Thyroid gland (tissue), 4 donors: ENCODE results near the gene MYO18A. TPM values are rescaled to one million over a fixed set of nuclear protein-coding genes. Genes with fewer than 3 reads are reported as not detected.
"Not testable (repeated sequence)": the region's sequence is repeated elsewhere in the genome, so short reads cannot be mapped to it uniquely, and the experiment has no call there.

ENCODE experiments used
- DNase-seq, 2 donors: peaks; one replicate each; pipeline ENCODE4 v3.0.0-alpha.2; 2019
- H3K27ac ChIP-seq, 3 donors: fragments of 200-600 bp; sonication (generic); 1 replicate in 2 of 3; 2 replicates in 1 of 3; pipeline ENCODE4 v1.5.1; 2016 to 2019; ENCODE audit warnings: mild to moderate bottlenecking in 1 of 3, moderate library complexity in 1 of 3
- H3K27me3 ChIP-seq: fragments of 200-600 bp; sonication (generic); one replicate; pipeline ENCODE4 v1.5.1; 2019
- H3K36me3 ChIP-seq, 2 donors: fragments of 200-600 bp; sonication (generic); one replicate each; pipeline ENCODE4 v1.5.1; 2016 to 2019
- H3K4me1 ChIP-seq, 2 donors: fragments of 200-600 bp; sonication (generic); one replicate each; pipeline ENCODE4 v1.5.1; 2017 to 2019
- H3K4me3 ChIP-seq, 3 donors: fragments of 200-600 bp; sonication (generic); replicated peaks in 1 of 3; 1 replicate in 2 of 3; 2 replicates in 1 of 3; pipeline ENCODE4 v1.5.1; 2016; ENCODE audit warnings: mild to moderate bottlenecking in 1 of 3
- H3K9me3 ChIP-seq: fragments of 200-600 bp; sonication (generic); one replicate; pipeline ENCODE4 v1.5.1; 2017
- CTCF ChIP-seq, 6 experiments: fragments of 200-600 bp in 3 of 6; fragments of 450-650 bp in 3 of 6; sonication (generic) in 3 of 6; IDR thresholded peaks; one replicate each; pipeline ENCODE4 v1.5.1; 2016 to 2019; ENCODE audit warnings: antibody characterized with exemption in 6 of 6, mild to moderate bottlenecking in 2 of 6, inconsistent platforms in 1 of 6, moderate library complexity in 1 of 6
- POLR2A ChIP-seq, 2 donors: fragments of 450-650 bp; IDR thresholded peaks; one replicate each; pipeline ENCODE4 v1.6.1; 2017; ENCODE audit warnings: antibody characterized with exemption in 2 of 2, mild to moderate bottlenecking in 2 of 2, moderate library complexity in 1 of 2
- WGBS, 2 donors: methylation state at CpG; one replicate each; pipeline ENCODE4 v1.1.5; 2017; 5-methylcytosine and 5-hydroxymethylcytosine counted together
- intact Hi-C: fragments of 100-400 bp; cut with DNase I; formaldehyde crosslinking; loops from one replicate; pipeline ENCODE4 v1.15.1; 2023
- total RNA-seq, 4 donors: library from RNA; depleted of rRNA; stranded (reverse); fragments of >200 nt; gene quantifications; one replicate each; pipeline ENCODE4 v1.2.3, GENCODE V29; 2016

MYO18A gene
- total RNA-seq, 4 donors from 2014 or later: 32.1 to 49.8 (median 40.6) TPM

GRCh38 chr17:29212094-29212631, 32.0 kb upstream of the MYO18A start:
- H3K36me3 ChIP-seq: no peaks in the 10 kb centered on the region
- no peaks in the 10 kb centered on the region for H3K9me3 ChIP-seq
- peaks cover 0 to 12% of the 10 kb centered on the region in 2 donors for H3K4me1 ChIP-seq
- no peaks in the 10 kb centered on the region for H3K27me3 ChIP-seq
- H3K4me3 ChIP-seq: no peak overlapping the region
- no peak for DNase-seq
- no peak overlapping the region for H3K27ac ChIP-seq
- TF ChIP-seq POLR2A (IDR thresholded peaks at IDR 0.05) (no peak), CTCF (IDR thresholded peaks at IDR 0.05) (no peak)
- intact Hi-C loops: no loop called here
- 90 to 100% methylated on average over 1 of the region's 1 CpG for WGBS, 2 donors

- TF ChIP-seq CTCF (IDR thresholded peaks at IDR 0.05): no peak
- TF ChIP-seq POLR2A (IDR thresholded peaks at IDR 0.05): no peak
- Histone ChIP-seq H3K27ac (no peak overlapping the region), H3K36me3 (no peaks in the 10 kb centered on the region), H3K27me3 (no peaks in the 10 kb centered on the region), H3K4me1 (peaks cover 0 to 8% of the 10 kb centered on the region in 2 donors), H3K9me3 (no peaks in the 10 kb centered on the region), H3K4me3 (no peak overlapping the region)
- intact Hi-C loops: no loop called here
- WGBS, 2 donors: 84 to 90% methylated on average over 2 of the region's 2 CpGs
- DNase-seq: no peak
These were observed 30.7 kb upstream of the MYO18A start for GRCh38 chr17:29210879-29211278.

- intact Hi-C loops: no loop called here
- H3K9me3 ChIP-seq: no peaks in the 10 kb centered on the region
- H3K27ac ChIP-seq: no peak overlapping the region
- WGBS, 2 donors: 80 to 83% methylated on average over 5 of the region's 5 CpGs
- H3K4me1 ChIP-seq: no peaks in the 10 kb centered on the region
- TF ChIP-seq CTCF (IDR thresholded peaks at IDR 0.05): no peak
- no peak for TF ChIP-seq POLR2A (IDR thresholded peaks at IDR 0.05)
- DNase-seq: no peak
- no peak overlapping the region for H3K4me3 ChIP-seq
- H3K36me3 ChIP-seq: no peaks in the 10 kb centered on the region
- H3K27me3 ChIP-seq: no peaks in the 10 kb centered on the region
These were observed 28.9 kb upstream of the MYO18A start for GRCh38 chr17:29209073-29209472.

GRCh38 chr17:29207975-29208374, 27.8 kb upstream of the MYO18A start:
- Histone ChIP-seq H3K4me3 (no peak overlapping the region), H3K4me1 (no peaks in the 10 kb centered on the region), H3K36me3 (no peaks in the 10 kb centered on the region), H3K27me3 (no peaks in the 10 kb centered on the region), H3K9me3 (no peaks in the 10 kb centered on the region), H3K27ac (no peak overlapping the region)
- intact Hi-C loops: no loop called here
- WGBS, 2 donors: 86 to 94% methylated on average over 2 of the region's 2 CpGs
- TF ChIP-seq CTCF (IDR thresholded peaks at IDR 0.05): no peak
- TF ChIP-seq POLR2A (IDR thresholded peaks at IDR 0.05): no peak
- DNase-seq: no peak

- no peaks in the 10 kb centered on the region for H3K27me3 ChIP-seq
- DNase-seq: no peak
- intact Hi-C loops: no loop called here
- H3K9me3 ChIP-seq: no peaks in the 10 kb centered on the region
- no peak overlapping the region for H3K27ac ChIP-seq
- H3K4me1 ChIP-seq: no peaks in the 10 kb centered on the region
- no peaks in the 10 kb centered on the region for H3K36me3 ChIP-seq
- no peak overlapping the region for H3K4me3 ChIP-seq
- 83 to 84% methylated on average over 2 of the region's 2 CpGs for WGBS, 2 donors
- TF ChIP-seq POLR2A (IDR thresholded peaks at IDR 0.05) (no peak), CTCF (IDR thresholded peaks at IDR 0.05) (no peak)
These were observed 24.8 kb upstream of the MYO18A start for GRCh38 chr17:29205047-29205446.

- not testable (repeated sequence) for H3K27ac ChIP-seq, DNase-seq
- WGBS, 2 donors: 73 to 86% methylated on average over 16 of the region's 16 CpGs
These were observed 24.0 kb upstream of the MYO18A start for GRCh38 chr17:29204068-29204804.

More at GRCh38 chr17:29204068-29204804, 24.0 kb upstream of the MYO18A start:
- H3K27me3 ChIP-seq, H3K4me1 ChIP-seq, H3K4me3 ChIP-seq, H3K9me3 ChIP-seq, H3K36me3 ChIP-seq, intact Hi-C loops: not testable (repeated sequence)
